Inflammatory macrophage (primary cell): ENCODE data around the gene SNUPN.
"Not testable (repeated sequence)": the region's sequence is repeated elsewhere in the genome, so short reads cannot be mapped to it uniquely, and the experiment has no call there.

Experiments used
- DNase-seq, 2 donors: peaks; one replicate each; pipeline ENCODE4 v3.0.0-alpha.2; 2020 to 2022

The SNUPN gene

GRCh38 chr15:75578948-75579920, 46.3 kb downstream of the SNUPN start, which contains the start of gene PTPN9:
Gene PTPN9, minus strand, starts transcription at chr15:75579315. Its CDS starts 539 bp downstream, at chr15:75578776.
- peak; percentile 64 to 71 for DNase-seq

DNA sequence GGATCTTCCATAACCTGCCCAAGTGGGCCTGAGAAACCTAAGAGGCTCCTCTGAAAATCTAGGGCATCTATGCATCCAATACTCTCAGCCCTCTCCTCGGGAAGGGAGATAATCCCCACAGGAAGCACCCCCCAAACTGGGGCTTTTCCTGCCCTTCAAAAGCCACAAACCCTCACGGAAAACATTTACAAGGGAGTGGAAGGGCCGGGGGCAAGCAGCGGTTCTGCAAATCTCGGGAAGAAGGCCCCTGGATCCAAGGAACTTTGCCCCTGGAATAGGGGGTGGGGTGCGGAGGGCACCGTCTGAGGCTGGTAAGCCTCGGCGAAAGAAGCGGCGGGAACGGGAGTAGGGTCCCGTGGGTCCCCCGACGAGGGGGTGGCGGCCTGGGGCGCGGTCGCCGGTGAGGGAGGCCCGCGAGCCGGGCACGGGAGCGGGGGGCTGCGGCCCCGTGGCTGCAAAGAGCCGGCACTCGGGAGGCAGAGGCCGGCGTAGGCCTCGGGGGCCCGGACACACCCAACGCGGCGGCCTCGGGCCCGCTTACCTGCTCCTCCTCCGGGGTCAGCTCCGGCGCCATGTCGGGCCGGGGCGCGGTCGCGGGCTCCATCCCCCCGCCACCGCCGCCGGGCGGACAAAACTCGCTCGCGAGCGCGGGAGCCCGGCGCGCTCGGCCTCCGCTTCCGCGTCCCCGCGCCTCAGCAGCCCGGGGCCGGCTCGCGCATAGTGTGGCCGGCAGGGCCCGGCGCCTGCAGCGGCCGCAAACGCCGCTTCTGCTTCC, 47.2 kb downstream of the SNUPN start:
- peak; percentile 45 to 64 for DNase-seq

GRCh38 chr15:75577401-75578172, 47.9 kb downstream of the SNUPN start:
- peak; percentile 34 to 43 for DNase-seq

DNA sequence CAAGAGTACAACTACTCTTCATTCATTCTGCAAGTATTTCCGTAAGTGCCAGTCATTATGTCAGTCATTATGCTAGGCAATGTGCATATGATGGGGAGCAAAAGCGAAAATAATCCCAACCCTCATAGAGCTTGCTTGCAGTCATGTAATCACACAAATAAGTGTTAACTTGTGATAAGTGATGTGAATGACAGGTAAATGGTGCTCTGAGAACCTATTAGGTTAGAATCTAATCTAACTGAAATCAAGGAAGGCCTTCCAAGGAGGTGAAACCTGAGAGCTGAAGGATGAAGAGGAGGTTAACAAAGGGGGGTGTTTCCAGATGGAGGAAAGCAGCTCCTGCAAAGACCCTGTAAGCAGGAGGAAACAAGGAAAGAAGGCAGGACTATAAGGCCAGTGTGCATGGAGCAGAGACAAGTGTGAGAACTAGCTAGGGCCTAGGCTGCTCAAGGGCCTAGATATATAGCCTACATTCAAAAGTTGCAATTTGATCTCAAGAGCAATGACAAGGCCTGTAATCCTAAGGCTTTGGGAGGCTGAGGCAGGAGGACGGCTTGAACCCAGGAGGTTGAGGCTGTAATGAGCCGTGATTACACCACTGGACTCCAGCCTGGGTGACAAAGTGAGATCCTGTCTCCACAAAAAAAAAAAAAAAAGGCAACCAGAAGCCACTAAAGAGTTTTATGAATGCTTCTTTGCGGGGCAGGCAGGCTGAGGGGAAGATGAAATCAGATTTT, 51.7 kb downstream of the SNUPN start:
- DNase-seq, result no peak

DNA sequence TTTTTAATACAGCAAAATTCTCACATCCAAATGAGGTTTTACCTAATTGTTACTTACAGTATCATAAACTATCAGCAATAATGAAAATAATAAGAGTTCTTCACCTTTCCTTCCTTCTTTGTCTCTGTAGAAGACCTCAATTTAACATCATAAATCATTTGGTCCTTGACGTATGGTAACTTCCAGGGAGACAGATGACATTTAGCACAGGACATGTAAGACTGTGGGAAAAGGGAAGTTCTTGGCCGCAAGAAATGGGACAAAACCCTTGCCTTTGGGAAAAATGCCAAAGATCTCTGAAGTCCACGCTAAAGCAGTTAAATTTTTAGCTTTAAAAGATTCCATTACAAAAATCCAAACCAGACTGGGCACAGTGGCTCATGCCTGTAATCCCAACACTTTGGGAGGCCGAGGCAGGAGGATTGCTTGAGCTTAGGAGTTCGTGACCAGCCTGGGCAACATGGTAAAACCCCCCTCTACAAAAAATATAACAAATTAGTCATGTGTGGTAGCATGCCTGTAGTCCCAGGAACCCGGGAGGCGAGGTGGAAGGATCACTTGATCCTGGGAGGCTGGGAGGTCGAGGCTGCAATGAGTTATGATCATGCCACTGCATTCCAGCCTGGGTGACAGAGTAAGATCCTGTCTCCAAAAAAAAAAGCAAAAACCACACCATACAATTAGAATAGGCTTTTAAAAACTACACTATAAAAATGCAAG, 55.2 kb downstream of the SNUPN start:
- peak; percentile 37 to 48 for DNase-seq

GRCh38 chr15:75565062-75565970, 60.2 kb downstream of the SNUPN start:
- DNase-seq, result no peak

GRCh38 chr15:75561888-75562287, 63.6 kb downstream of the SNUPN start:
- no peak for DNase-seq

GRCh38 chr15:75559360-75559759, 66.2 kb downstream of the SNUPN start:
- DNase-seq, result not testable (repeated sequence)

DNA sequence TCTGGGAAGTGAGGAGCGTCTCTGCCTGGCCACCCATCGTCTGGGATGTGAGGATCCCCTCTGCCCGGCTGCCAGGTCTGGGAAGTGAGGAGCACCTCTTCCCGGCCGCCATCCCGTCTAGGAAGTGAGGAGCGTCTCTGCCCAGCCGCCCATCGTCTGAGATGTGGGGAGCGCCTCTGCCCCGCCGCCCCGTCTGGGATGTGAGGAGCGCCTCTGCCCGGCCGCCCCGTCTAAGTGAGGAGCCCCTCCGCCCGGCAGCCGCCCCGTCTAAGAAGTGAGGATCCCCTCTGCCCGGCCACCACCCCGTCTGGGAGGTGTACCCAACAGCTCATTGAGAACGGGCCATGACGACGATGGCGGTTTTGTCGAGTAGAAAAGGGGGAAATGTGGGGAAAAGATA, 66.6 kb downstream of the SNUPN start:
- not testable (repeated sequence) for DNase-seq

DNA sequence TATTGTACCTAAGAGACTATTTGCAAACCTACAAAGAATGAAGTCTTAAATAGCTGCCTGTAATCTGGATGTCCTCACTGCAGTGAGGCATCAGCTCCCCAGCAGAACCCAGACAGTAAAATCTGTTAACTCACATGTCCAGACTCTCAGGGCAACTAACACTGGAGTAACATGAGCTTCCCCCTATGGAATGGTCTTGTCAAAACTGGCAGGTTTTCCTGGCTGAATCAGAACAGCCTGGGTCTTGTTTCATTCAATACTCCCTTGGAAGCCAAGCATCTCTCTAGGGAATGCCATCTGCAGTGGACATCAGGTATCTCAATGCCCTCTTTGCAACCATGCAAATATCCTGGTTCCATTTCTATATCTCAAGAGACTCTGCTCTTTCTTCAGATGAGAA, 70.8 kb downstream of the SNUPN start:
- DNase-seq, result no peak

DNA sequence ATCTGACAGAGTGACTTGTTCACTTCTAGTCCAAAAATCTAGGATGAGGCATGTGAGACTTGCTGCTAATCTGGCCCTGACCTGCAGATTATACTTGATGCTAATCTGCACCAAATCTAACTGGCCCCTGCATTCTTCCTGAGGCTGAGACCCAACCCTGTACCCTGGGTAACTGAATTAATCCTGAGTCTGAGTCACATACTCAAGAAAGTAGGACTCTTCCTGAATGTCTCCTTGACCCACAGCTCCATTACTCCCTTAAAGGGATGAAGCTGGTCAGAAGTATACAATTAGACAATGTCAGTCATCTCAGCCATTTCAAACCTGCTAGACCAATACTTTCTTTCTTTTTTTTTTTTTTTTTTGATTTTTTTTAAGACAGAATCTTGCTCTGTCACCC, 71.9 kb downstream of the SNUPN start:
- no peak for DNase-seq

DNA sequence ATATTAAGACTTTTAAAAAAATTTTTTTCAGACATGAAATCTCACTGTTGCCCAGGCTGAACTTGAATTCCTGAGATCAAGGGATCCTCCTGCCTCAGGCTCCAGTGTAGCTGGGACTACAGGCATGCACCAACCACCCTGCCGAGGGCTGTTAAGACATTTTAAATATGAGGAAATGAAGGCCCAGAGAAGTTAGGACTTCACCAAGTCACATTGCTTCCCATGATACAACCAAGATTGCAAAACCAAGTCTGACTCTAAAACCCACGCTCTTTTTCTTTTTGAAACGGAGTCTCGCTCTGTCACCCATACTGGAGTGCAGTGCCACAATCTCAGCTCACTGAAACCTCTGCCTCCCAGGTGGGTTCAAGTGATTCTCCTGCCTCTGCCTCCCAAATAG, 74.4 kb downstream of the SNUPN start:
- DNase-seq, result peak; percentile 92 to 95
